Osteocyte (in vitro differentiated cells): Measurements from ENCODE around the gene SOX9. TPM values are rescaled to one million over a fixed set of nuclear protein-coding genes. Genes with fewer than 3 reads are reported as not detected.
A peak's percentile ranks its signal among the peaks of the same experiment; 100 is the strongest.

Experiments used
- DNase-seq: peaks from one replicate; pipeline ENCODE4 v3.0.0; 2021; ENCODE audit warnings: mixed read lengths; ENCODE audit not compliant: unreplicated experiment; ENCODE audit errors: extremely low spot score
- H3K27ac Mint-ChIP-seq: one replicate; pipeline ENCODE4 v1.8.0; 2021; ENCODE audit warnings: mild to moderate bottlenecking, mixed read lengths; ENCODE audit not compliant: unreplicated experiment
- H3K27me3 Mint-ChIP-seq: one replicate; pipeline ENCODE4 v1.8.0; 2021; ENCODE audit warnings: mixed read lengths; ENCODE audit not compliant: unreplicated experiment
- H3K36me3 Mint-ChIP-seq: one replicate; pipeline ENCODE4 v1.8.0; 2021; ENCODE audit warnings: mixed read lengths; ENCODE audit not compliant: unreplicated experiment
- H3K4me1 Mint-ChIP-seq: one replicate; pipeline ENCODE4 v1.8.0; 2021; ENCODE audit warnings: mixed read lengths; ENCODE audit not compliant: unreplicated experiment
- H3K4me3 Mint-ChIP-seq: one replicate; pipeline ENCODE4 v1.8.0; 2021; ENCODE audit warnings: mild to moderate bottlenecking, moderate library complexity, mixed read lengths; ENCODE audit not compliant: unreplicated experiment
- H3K9me3 Mint-ChIP-seq: one replicate; pipeline ENCODE4 v1.8.0; 2021; ENCODE audit warnings: mixed read lengths; ENCODE audit not compliant: unreplicated experiment
- total RNA-seq: library from RNA; stranded (reverse); gene quantifications from 2 replicates; pipeline ENCODE4 v1.2.1, GENCODE V29; 2021
- TF ChIP-seq, protein P1 (sequence below): fragments of 200-600 bp; sonication (generic); IDR thresholded peaks from 2 replicates; pipeline ENCODE4 v1.5.0; 2021; ENCODE audit warnings: antibody characterized with exemption, mild to moderate bottlenecking, moderate library complexity

The SOX9 gene
- total RNA-seq, 1 donor from 2014 or later, result 1.9 TPM

DNA sequence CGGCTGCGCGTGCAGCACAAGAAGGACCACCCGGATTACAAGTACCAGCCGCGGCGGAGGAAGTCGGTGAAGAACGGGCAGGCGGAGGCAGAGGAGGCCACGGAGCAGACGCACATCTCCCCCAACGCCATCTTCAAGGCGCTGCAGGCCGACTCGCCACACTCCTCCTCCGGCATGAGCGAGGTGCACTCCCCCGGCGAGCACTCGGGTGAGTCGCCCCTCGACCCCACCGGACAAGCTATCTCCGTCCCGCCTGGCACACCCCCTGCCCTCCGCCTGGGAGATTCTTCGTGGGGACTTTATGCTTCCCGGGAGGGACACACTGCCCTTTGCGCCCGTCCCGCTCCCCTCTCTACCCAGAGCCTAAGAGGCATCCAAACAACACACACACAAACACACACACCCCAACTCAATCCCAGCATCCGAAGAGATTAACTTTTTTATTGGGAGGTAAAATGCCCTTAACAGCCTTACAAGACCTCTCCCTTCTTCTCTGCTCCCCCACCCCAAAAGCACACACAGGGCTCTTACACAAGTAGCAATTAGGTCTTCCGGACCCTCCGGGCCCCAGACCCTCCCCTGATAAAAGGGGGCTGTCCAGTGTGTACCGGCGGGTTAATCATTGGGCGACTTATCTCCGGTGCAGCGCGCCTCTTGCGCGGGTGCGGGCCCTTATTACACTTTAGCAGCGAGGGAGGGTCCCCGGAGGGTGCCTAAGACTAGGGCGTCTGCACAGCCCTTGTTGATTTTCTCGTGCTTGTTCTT, 2.1 kb downstream of the SOX9 start:
- Mint-ChIP-seq H3K9me3 (no peaks in the 10 kb centered on the region), H3K4me3 (peak overlapping the region; percentile 94), H3K27ac (peak overlapping the region; percentile 12), H3K4me1 (peaks cover 42% of the 10 kb centered on the region), H3K36me3 (no peaks in the 10 kb centered on the region), H3K27me3 (peaks cover 23% of the 10 kb centered on the region)
- DNase-seq, result no peak
- TF ChIP-seq, protein P1, sequence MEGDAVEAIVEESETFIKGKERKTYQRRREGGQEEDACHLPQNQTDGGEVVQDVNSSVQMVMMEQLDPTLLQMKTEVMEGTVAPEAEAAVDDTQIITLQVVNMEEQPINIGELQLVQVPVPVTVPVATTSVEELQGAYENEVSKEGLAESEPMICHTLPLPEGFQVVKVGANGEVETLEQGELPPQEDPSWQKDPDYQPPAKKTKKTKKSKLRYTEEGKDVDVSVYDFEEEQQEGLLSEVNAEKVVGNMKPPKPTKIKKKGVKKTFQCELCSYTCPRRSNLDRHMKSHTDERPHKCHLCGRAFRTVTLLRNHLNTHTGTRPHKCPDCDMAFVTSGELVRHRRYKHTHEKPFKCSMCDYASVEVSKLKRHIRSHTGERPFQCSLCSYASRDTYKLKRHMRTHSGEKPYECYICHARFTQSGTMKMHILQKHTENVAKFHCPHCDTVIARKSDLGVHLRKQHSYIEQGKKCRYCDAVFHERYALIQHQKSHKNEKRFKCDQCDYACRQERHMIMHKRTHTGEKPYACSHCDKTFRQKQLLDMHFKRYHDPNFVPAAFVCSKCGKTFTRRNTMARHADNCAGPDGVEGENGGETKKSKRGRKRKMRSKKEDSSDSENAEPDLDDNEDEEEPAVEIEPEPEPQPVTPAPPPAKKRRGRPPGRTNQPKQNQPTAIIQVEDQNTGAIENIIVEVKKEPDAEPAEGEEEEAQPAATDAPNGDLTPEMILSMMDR, result no peak

DNA sequence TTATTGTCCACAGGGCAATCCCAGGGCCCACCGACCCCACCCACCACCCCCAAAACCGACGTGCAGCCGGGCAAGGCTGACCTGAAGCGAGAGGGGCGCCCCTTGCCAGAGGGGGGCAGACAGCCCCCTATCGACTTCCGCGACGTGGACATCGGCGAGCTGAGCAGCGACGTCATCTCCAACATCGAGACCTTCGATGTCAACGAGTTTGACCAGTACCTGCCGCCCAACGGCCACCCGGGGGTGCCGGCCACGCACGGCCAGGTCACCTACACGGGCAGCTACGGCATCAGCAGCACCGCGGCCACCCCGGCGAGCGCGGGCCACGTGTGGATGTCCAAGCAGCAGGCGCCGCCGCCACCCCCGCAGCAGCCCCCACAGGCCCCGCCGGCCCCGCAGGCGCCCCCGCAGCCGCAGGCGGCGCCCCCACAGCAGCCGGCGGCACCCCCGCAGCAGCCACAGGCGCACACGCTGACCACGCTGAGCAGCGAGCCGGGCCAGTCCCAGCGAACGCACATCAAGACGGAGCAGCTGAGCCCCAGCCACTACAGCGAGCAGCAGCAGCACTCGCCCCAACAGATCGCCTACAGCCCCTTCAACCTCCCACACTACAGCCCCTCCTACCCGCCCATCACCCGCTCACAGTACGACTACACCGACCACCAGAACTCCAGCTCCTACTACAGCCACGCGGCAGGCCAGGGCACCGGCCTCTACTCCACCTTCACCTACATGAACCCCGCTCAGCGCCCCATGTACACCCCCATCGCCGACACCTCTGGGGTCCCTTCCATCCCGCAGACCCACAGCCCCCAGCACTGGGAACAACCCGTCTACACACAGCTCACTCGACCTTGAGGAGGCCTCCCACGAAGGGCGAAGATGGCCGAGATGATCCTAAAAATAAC, 3.0 kb downstream of the SOX9 start:
- Mint-ChIP-seq H3K36me3 (no peaks in the 10 kb centered on the region), H3K4me1 (peaks cover 37% of the 10 kb centered on the region), H3K9me3 (no peaks in the 10 kb centered on the region), H3K4me3 (peak overlapping the region; percentile 94), H3K27me3 (peaks cover 19% of the 10 kb centered on the region), H3K27ac (no peak overlapping the region)
- TF ChIP-seq, protein P1, result no peak
- no peak for DNase-seq

DNA sequence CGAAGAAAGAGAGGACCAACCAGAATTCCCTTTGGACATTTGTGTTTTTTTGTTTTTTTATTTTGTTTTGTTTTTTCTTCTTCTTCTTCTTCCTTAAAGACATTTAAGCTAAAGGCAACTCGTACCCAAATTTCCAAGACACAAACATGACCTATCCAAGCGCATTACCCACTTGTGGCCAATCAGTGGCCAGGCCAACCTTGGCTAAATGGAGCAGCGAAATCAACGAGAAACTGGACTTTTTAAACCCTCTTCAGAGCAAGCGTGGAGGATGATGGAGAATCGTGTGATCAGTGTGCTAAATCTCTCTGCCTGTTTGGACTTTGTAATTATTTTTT, 3.6 kb downstream of the SOX9 start:
- Mint-ChIP-seq H3K27ac (no peak overlapping the region), H3K9me3 (no peaks in the 10 kb centered on the region), H3K36me3 (no peaks in the 10 kb centered on the region), H3K4me3 (peak overlapping the region; percentile 64), H3K4me1 (peaks cover 34% of the 10 kb centered on the region), H3K27me3 (peaks cover 17% of the 10 kb centered on the region)
- DNase-seq, result no peak
- TF ChIP-seq, protein P1, result no peak

- Mint-ChIP-seq H3K36me3 (no peaks in the 10 kb centered on the region), H3K4me3 (no peak overlapping the region), H3K9me3 (no peaks in the 10 kb centered on the region), H3K4me1 (peaks cover 27% of the 10 kb centered on the region), H3K27ac (no peak overlapping the region), H3K27me3 (peaks cover 11% of the 10 kb centered on the region)
- DNase-seq, result no peak
- TF ChIP-seq, protein P1, result no peak
These were observed 4.4 kb downstream of the SOX9 start for GRCh38 chr17:72125226-72125651.

GRCh38 chr17:72125742-72126141, 4.9 kb downstream of the SOX9 start:
- Mint-ChIP-seq H3K9me3 (no peaks in the 10 kb centered on the region), H3K36me3 (no peaks in the 10 kb centered on the region), H3K4me3 (no peak overlapping the region), H3K4me1 (peaks cover 24% of the 10 kb centered on the region), H3K27me3 (peaks cover 8% of the 10 kb centered on the region), H3K27ac (no peak overlapping the region)
- TF ChIP-seq, protein P1, result no peak
- DNase-seq, result no peak
